Retinal pigment epithelial cell (primary cell): ENCODE data around the gene EPHA5.
A peak's percentile ranks its signal among the peaks of the same experiment; 100 is the strongest.

ENCODE experiments used
- DNase-seq: peaks from one replicate; pipeline ENCODE4 v3.0.0-alpha.2; 2010; ENCODE audit warnings: low read depth
- H3K4me3 ChIP-seq: 2 replicates; pipeline ENCODE4 v1.5.1; 2011; ENCODE audit warnings: mild to moderate bottlenecking, low read length, control low read depth, moderate library complexity
- TF ChIP-seq, protein P1 (sequence below): conservative IDR thresholded peaks from 2 replicates; pipeline ENCODE4 v1.5.1; 2011; ENCODE audit warnings: low read depth, low read length, control low read depth, inconsistent platforms

EPHA5 gene

DNA sequence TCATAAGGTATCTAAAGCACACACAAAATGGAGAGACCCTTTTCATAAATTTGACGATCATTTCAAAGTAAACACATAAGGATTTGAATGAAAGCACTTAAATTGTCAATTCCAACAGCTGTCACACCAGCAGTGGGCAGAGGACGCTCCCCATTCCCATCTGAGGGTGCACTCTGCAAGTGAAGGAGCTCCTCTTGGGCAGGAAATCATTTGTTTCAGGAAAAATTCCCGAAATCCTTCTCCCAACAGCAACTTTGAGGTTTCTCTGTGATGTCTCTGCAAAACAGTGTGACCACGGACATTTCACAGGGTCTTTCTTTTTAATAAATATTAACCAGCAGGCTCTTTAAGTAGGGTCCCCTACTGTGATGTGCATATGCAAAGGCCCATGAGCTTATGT, 111.0 kb downstream of the EPHA5 start:
- H3K4me3 ChIP-seq = no peak overlapping the region
- DNase-seq = no peak
- TF ChIP-seq, protein P1, sequence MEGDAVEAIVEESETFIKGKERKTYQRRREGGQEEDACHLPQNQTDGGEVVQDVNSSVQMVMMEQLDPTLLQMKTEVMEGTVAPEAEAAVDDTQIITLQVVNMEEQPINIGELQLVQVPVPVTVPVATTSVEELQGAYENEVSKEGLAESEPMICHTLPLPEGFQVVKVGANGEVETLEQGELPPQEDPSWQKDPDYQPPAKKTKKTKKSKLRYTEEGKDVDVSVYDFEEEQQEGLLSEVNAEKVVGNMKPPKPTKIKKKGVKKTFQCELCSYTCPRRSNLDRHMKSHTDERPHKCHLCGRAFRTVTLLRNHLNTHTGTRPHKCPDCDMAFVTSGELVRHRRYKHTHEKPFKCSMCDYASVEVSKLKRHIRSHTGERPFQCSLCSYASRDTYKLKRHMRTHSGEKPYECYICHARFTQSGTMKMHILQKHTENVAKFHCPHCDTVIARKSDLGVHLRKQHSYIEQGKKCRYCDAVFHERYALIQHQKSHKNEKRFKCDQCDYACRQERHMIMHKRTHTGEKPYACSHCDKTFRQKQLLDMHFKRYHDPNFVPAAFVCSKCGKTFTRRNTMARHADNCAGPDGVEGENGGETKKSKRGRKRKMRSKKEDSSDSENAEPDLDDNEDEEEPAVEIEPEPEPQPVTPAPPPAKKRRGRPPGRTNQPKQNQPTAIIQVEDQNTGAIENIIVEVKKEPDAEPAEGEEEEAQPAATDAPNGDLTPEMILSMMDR = no peak

DNA sequence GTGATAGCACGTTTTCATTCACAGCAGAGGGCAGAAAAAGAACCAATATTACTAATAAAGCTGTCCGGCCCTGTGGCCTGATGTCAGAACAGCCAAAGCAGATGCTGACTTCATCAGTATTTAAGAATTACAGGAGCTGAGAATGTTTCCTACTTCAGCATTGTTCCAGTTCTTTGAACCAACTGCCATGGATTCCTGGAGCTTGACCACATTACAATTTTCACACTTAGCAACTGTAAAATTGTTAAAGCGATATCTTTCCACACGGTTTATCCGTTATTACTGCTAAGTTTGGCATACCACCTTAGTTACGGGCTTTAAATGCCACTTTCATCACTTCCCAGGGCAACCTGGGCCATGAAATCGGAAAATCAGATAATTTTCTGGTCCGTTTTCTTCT, 118.2 kb downstream of the EPHA5 start:
- no peak overlapping the region for H3K4me3 ChIP-seq
- TF ChIP-seq, protein P1 = no peak
- DNase-seq = no peak

DNA sequence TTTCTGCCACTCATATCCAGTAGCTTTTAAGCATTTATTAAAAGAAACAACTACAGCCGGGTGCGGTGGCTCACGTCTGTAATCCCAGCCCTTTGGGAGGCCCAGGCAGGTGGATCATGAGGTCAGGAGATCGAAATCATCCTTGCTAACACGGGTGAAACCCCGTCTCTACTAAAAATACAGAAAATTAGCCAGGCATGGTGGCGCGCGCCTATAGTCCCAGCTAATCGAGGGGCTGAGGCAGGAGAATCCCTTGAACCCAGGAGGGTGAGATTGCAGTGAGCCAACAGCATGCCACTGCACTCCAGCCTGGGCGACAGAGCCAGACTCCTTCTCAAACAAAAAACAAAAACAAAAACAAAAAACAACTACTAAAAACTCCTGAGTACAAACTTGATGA, 119.8 kb downstream of the EPHA5 start:
- no peak overlapping the region for H3K4me3 ChIP-seq
- TF ChIP-seq, protein P1 = no peak
- no peak for DNase-seq

DNA sequence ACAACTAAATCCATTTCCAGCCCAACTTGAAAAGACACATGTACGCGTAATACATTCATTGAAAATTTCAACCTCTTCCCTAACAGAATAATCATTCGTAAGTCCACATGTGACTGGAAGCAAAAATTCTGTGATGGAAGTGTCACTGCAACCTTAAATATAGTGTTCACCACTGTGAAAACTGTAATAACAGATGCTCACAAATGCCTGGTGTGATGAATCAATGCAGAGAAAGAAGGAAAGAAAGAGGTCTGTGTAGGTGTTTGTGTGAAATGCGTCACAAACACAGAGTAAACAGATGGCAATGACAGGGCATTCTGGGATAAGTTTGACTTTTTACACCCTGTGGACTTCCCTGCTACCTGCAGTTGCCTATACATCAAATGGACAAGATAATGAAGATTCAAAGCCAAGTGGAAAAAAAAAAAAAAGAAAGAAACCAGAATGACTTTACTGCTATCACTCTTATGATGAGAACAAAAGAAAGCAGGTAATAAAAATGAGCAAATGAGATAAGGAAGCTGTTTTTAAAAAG, 123.3 kb downstream of the EPHA5 start:
- TF ChIP-seq, protein P1 = no peak
- no peak overlapping the region for H3K4me3 ChIP-seq
- no peak for DNase-seq

DNA sequence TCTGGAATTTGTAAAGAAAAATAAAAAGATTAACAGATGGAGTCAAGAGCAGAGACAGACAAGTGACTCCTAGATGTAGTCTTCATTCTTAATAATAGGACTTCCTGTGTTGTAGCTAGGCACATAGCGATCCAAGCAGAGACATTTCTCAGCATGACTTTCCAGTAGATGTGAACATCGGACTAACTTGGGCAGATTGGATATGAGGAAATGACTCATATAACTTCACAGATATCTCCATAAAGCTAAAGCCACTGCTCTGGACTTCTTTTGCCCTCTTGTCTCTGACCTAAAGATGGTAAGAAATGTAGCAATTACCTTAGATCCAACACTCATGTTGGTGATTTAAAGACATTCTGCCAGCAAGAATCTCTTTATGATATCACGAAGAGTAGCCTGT, 131.7 kb downstream of the EPHA5 start:
- TF ChIP-seq, protein P1 = no peak
- H3K4me3 ChIP-seq = no peak overlapping the region
- peak; percentile 3 for DNase-seq

DNA sequence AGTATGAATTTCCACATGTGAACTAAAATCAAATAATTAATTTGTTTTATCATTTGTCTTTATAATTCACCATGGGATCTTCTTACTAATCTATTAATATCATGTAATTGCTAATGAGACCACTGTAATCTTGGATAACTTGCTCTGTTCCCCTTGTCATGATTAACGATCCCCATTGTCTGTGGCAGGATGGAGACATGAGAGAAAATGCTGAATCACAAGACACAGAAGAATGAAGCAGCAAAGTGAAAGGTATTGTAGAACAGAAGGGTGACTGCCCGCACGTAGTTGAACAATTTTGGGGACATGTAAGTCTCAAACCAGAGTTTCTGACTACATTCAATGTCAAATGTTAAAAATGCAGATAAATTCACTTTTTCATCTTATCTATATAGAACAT, 135.2 kb downstream of the EPHA5 start:
- TF ChIP-seq, protein P1 = no peak
- no peak for DNase-seq
- H3K4me3 ChIP-seq = no peak overlapping the region

DNA sequence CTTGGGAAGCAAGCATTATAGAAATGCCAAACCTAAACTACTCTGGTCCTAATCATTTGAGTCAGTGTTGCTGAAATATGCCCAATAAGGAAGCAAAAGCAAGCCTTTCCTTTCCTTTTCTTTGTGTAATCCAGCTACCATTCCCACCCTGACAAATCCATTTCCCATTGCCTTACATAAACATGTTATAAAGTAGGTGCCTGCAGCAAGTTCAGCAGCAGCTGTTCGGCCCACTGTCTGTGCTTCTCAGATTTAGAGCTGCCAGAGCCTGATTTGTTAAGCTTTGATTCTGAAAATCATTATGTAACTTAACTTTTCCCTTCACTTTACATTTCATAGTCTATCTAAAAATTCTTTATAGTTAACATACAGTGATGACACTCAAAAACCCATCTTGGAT, 148.6 kb downstream of the EPHA5 start:
- TF ChIP-seq, protein P1 = no peak
- DNase-seq = no peak
- no peak overlapping the region for H3K4me3 ChIP-seq
